Measurements from ENCODE around the gene CCDC197. TPM values are rescaled to one million over a fixed set of nuclear protein-coding genes. Genes with fewer than 3 reads are reported as not detected.

Gene CCDC197
- total RNA-seq, 2 donors from 2014 or later, result not detected

DNA sequence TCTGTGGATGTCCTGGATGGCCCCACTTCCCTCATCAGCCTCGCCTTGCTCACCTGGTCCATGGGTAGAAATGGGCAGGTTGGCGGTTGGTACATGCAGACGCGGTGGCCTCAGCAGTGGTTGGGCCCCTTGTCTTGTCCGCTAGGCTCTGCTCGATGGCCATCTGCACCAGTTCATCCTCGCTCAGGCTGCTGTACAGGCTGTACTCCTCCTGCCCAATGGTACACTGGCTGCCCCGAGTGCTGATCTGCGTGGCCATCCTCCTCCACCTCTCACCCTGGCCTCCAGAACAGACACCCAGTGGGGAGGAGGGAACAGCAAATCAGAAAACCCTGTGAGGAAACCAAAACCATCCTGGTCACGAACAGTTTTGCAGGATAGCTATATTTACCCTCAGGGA lies 32.8 kb upstream of the CCDC197 start:
- Histone ChIP-seq H3K4me3 (no peak overlapping the region), H3K9me3 (no peaks in the 10 kb centered on the region), H3K4me1 (replicated peaks) (no peaks in the 10 kb centered on the region), H3K27ac (no peak overlapping the region), H3K36me3 (no peaks in the 10 kb centered on the region), H3K27me3 (replicated peaks; ENCODE audit: insufficient read depth) (no peaks in the 10 kb centered on the region)
- intact Hi-C loops (cut with DNase I), result no loop called here
- WGBS, result 91% methylated on average over 10 of the region's 10 CpGs
- DNase-seq (ENCODE audit: low spot score), result no peak
- no peak for TF ChIP-seq POLR2AphosphoS5 (IDR thresholded peaks at IDR 0.05)
- TF ChIP-seq, protein P1, sequence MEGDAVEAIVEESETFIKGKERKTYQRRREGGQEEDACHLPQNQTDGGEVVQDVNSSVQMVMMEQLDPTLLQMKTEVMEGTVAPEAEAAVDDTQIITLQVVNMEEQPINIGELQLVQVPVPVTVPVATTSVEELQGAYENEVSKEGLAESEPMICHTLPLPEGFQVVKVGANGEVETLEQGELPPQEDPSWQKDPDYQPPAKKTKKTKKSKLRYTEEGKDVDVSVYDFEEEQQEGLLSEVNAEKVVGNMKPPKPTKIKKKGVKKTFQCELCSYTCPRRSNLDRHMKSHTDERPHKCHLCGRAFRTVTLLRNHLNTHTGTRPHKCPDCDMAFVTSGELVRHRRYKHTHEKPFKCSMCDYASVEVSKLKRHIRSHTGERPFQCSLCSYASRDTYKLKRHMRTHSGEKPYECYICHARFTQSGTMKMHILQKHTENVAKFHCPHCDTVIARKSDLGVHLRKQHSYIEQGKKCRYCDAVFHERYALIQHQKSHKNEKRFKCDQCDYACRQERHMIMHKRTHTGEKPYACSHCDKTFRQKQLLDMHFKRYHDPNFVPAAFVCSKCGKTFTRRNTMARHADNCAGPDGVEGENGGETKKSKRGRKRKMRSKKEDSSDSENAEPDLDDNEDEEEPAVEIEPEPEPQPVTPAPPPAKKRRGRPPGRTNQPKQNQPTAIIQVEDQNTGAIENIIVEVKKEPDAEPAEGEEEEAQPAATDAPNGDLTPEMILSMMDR (IDR thresholded peaks at IDR 0.05), result no peak
- TF ChIP-seq POLR2A (IDR thresholded peaks at IDR 0.05), result no peak

DNA sequence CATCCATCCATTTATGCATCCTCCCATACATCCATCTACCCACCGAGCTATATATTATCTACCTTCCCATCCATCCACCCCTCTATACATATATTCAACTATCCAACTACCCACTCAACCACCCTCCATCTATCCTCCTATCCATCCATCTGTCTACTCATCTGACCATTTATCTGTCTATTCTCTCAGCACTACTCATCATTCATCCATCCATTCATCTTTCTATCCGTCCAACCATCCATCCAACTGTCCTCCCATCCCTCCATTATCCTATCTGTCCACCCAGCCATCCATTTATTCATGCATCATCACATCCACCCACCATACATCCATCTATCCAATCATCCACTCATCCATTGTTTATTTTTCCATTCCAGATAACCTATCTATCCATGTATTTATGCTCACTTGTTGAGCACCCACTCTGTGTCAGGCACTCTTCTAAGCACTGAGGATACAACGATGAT lies 32.2 kb upstream of the CCDC197 start:
- WGBS, result 93% methylated on average over 3 of the region's 3 CpGs
- no peaks in the 10 kb centered on the region for H3K9me3 ChIP-seq
- H3K27ac ChIP-seq, result no peak overlapping the region
- no peaks in the 10 kb centered on the region for H3K27me3 ChIP-seq (replicated peaks; ENCODE audit: insufficient read depth)
- TF ChIP-seq, protein P1 (IDR thresholded peaks at IDR 0.05), result no peak
- TF ChIP-seq POLR2A (IDR thresholded peaks at IDR 0.05), result no peak
- TF ChIP-seq POLR2AphosphoS5 (IDR thresholded peaks at IDR 0.05), result no peak
- H3K36me3 ChIP-seq, result no peaks in the 10 kb centered on the region
- no peak for DNase-seq (ENCODE audit: low spot score)
- no peaks in the 10 kb centered on the region for H3K4me1 ChIP-seq (replicated peaks)
- intact Hi-C loops (cut with DNase I), result no loop called here
- no peak overlapping the region for H3K4me3 ChIP-seq

DNA sequence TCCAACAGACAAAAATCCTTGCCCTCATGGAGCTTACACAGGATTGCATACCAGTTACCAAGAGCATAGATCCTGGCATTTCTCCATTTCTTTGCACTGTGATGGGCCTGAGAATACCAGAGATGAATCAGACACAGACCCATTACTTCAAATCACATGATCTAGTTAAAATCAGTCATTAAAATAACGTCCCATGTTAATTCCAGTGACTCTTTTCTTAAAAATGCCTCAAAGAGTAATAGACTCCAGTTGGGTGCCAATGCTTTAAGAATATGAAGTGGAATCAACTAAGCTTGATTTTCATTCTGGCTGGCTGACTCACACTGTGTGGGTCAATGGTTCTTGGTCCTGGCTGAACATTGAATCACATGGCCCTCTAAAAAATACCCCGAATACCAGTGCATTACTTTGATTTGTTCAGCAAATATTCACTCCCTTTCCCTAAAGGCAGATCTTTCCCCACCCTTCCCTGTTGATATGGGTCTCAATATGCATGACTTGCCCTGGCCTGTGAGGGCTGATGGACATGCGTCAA lies 31.7 kb upstream of the CCDC197 start:
- H3K27ac ChIP-seq, result no peak overlapping the region
- intact Hi-C loops (cut with DNase I), result no loop called here
- WGBS, result 64% methylated on average over 3 of the region's 3 CpGs
- no peaks in the 10 kb centered on the region for H3K36me3 ChIP-seq
- no peak overlapping the region for H3K4me3 ChIP-seq
- H3K27me3 ChIP-seq (replicated peaks; ENCODE audit: insufficient read depth), result no peaks in the 10 kb centered on the region
- H3K4me1 ChIP-seq (replicated peaks), result no peaks in the 10 kb centered on the region
- H3K9me3 ChIP-seq, result no peaks in the 10 kb centered on the region
- DNase-seq (ENCODE audit: low spot score), result no peak
- TF ChIP-seq POLR2A (IDR thresholded peaks at IDR 0.05) (no peak), POLR2AphosphoS5 (IDR thresholded peaks at IDR 0.05) (no peak)
- TF ChIP-seq, protein P1 (IDR thresholded peaks at IDR 0.05), result no peak

DNA sequence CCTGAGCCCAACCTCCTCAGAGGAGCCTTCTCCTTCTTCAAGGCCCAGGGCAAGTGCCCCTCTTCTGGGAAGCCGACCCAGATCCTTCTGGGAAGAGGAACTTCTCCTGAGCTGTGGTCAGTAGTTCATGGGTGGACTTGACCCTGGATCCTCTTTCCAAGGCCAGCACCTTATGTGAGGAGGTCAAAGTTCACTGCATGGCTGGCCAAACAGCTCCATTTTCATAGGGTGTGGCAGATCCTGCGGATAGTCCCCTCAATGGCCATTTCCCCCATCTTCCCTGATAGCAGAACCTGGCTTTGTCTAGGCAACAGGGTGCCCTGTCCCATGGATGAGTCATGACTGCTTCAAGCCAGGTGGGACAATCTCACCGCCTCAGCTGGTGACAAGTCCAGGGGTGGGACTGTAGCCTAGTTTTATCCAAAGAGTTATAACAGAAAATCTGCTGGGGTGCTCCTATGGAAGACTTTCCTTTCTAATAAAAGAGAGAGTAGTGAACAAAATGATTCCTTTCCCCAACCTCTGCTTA lies 31.1 kb upstream of the CCDC197 start:
- Histone ChIP-seq H3K27me3 (replicated peaks; ENCODE audit: insufficient read depth) (no peaks in the 10 kb centered on the region), H3K4me1 (replicated peaks) (no peaks in the 10 kb centered on the region), H3K36me3 (no peaks in the 10 kb centered on the region), H3K9me3 (no peaks in the 10 kb centered on the region), H3K4me3 (no peak overlapping the region), H3K27ac (no peak overlapping the region)
- intact Hi-C loops (cut with DNase I), result no loop called here
- no peak for DNase-seq (ENCODE audit: low spot score)
- TF ChIP-seq, protein P1 (IDR thresholded peaks at IDR 0.05), result no peak
- no peak for TF ChIP-seq POLR2A (IDR thresholded peaks at IDR 0.05)
- TF ChIP-seq POLR2AphosphoS5 (IDR thresholded peaks at IDR 0.05), result no peak
- 87% methylated on average over 3 of the region's 3 CpGs for whole genome bisulfite sequencing

DNA sequence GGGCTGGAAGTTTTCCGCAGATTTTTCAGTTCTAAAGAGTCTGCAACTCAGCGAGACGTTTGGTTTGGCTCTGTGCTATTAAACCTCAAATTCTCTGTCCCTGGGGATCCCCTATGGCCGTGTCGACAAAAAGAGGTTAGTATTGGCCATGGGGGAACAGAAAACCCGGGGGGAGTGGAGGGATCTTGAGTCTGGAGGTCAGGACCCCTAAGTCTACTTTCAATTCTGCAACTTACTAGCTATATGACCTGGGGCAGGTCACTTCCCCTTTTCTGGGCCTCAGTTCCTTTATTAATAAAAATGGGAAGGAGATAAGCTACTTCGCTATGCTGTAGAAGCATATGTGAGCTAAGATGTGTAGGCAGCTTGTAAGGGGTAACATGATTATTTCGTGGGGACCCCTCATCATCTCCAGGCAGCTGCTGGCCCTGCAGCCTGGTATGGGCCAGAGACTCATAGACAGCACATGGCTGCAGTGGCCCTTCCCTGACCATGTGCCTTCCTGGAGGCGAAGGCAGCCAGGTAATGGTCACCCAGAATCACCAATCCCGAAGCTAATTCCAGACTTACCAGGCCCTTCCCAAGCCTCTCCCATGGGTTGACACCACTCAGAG lies 29.4 kb upstream of the CCDC197 start:
- 80% methylated on average over 10 of the region's 10 CpGs for WGBS
- Histone ChIP-seq H3K4me3 (no peak overlapping the region), H3K4me1 (replicated peaks) (no peaks in the 10 kb centered on the region), H3K27me3 (replicated peaks; ENCODE audit: insufficient read depth) (no peaks in the 10 kb centered on the region), H3K36me3 (no peaks in the 10 kb centered on the region), H3K27ac (no peak overlapping the region), H3K9me3 (no peaks in the 10 kb centered on the region)
- intact Hi-C loops (cut with DNase I), result no loop called here
- TF ChIP-seq, protein P1 (IDR thresholded peaks at IDR 0.05), result no peak
- TF ChIP-seq POLR2AphosphoS5 (IDR thresholded peaks at IDR 0.05), result no peak
- TF ChIP-seq POLR2A (IDR thresholded peaks at IDR 0.05), result no peak
- DNase-seq (ENCODE audit: low spot score), result no peak

Measured in prostate gland (tissue), 2 donors.